Stimulated activated CD4-positive, alpha-beta T cell treated with anti-CD3 and anti-CD28 coated beads, Interleukin-1b, Interleukin-23, amount 100 ng/mL, for 48 hours (primary cell): ENCODE results near the gene VPS8.
"Not testable (repeated sequence)": the region's sequence is repeated elsewhere in the genome, so short reads cannot be mapped to it uniquely, and the experiment has no call there.

ENCODE experiments used
- DNase-seq: peaks from one replicate; pipeline ENCODE4 v3.0.0-alpha.2; 2020

The VPS8 gene

GRCh38 chr3:184927796-184928315 is 115.9 kb downstream of the VPS8 start:
- no peak for DNase-seq

GRCh38 chr3:184932777-184933176 is 120.8 kb downstream of the VPS8 start:
- no peak for DNase-seq

- no peak for DNase-seq
Measured at GRCh38 chr3:184937611-184938010, 125.6 kb downstream of the VPS8 start.

- DNase-seq, result no peak
Measured at GRCh38 chr3:184941408-184941807, 129.4 kb downstream of the VPS8 start.

GRCh38 chr3:184942735-184943134 is 130.8 kb downstream of the VPS8 start:
- DNase-seq, result no peak

- DNase-seq, result no peak
Measured at GRCh38 chr3:184944241-184944640, 132.3 kb downstream of the VPS8 start.

GRCh38 chr3:184945886-184946625 is 134.1 kb downstream of the VPS8 start:
- DNase-seq, result no peak

- no peak for DNase-seq
Measured at GRCh38 chr3:184946917-184947316, 135.0 kb downstream of the VPS8 start.

GRCh38 chr3:184949251-184949965 is 137.4 kb downstream of the VPS8 start:
- DNase-seq, result no peak

GRCh38 chr3:184950816-184951215 is 138.8 kb downstream of the VPS8 start:
- DNase-seq, result not testable (repeated sequence)

GRCh38 chr3:184952671-184953070 is 140.7 kb downstream of the VPS8 start:
- no peak for DNase-seq

GRCh38 chr3:184953401-184953800 is 141.4 kb downstream of the VPS8 start:
- no peak for DNase-seq

- no peak for DNase-seq
Measured at GRCh38 chr3:184954251-184954650, 142.3 kb downstream of the VPS8 start.

GRCh38 chr3:184954851-184955250 is 142.9 kb downstream of the VPS8 start:
- DNase-seq, result not testable (repeated sequence)

- DNase-seq, result no peak
Measured at GRCh38 chr3:184965639-184966430, 153.9 kb downstream of the VPS8 start.

- no peak for DNase-seq
Measured at GRCh38 chr3:184968115-184968514, 156.1 kb downstream of the VPS8 start.

GRCh38 chr3:184970186-184970585 is 158.2 kb downstream of the VPS8 start:
- no peak for DNase-seq

GRCh38 chr3:184977796-184978195 is 165.8 kb downstream of the VPS8 start:
- DNase-seq, result no peak

- DNase-seq, result no peak
Measured at GRCh38 chr3:184981071-184981470, 169.1 kb downstream of the VPS8 start.

- DNase-seq, result no peak
Measured at GRCh38 chr3:184982076-184982475, 170.1 kb downstream of the VPS8 start.

GRCh38 chr3:184985586-184985985 is 173.6 kb downstream of the VPS8 start:
- DNase-seq, result no peak

- DNase-seq, result no peak
Measured at GRCh38 chr3:184986366-184986889, 174.5 kb downstream of the VPS8 start.

GRCh38 chr3:184993394-184993793 is 181.4 kb downstream of the VPS8 start:
- DNase-seq, result no peak
